GM12892 (cell line): ENCODE data around the gene GSN.

Experiments used
- POLR2A ChIP-seq: IDR thresholded peaks from 2 replicates; pipeline ENCODE4 v1.6.1; 2011; ENCODE audit warnings: low read depth, low read length, control low read depth
- POLR2AphosphoS5 ChIP-seq: IDR thresholded peaks from 2 replicates; pipeline ENCODE4 v1.6.1; 2011; ENCODE audit warnings: low read depth, low read length, control low read depth
- TAF1 ChIP-seq: IDR thresholded peaks from 2 replicates; pipeline ENCODE4 v1.6.1; 2011; ENCODE audit warnings: low read depth, mild to moderate bottlenecking, control low read depth, low read length, borderline replicate concordance

- TF ChIP-seq POLR2A (no peak), TAF1 (no peak), POLR2AphosphoS5 (no peak)
Measured at GRCh38 chr9:121218357-121219027, 49.5 kb upstream of the GSN start.
